SK-N-SH treated with all-trans-retinoic acid at 6 μM for 48 hours (cell line): ENCODE results near the gene GALT.

Experiments
- ATAC-seq: fragments of 200-7000 bp; cut with Tn5 transposase; 3 replicates; pipeline ENCODE4 v1.9.1; 2020; ENCODE audit warnings: mild to moderate bottlenecking, moderate library complexity
- BACH2 ChIP-seq: fragments of 250-450 bp; sonication (Bioruptor Pico); IDR thresholded peaks from 2 replicates; pipeline ENCODE4 v1.9.0; 2021; ENCODE audit warnings: mild to moderate bottlenecking, borderline replicate concordance
- CREB5 ChIP-seq: fragments of 250-450 bp; sonication (Bioruptor Pico); IDR thresholded peaks from 2 replicates; pipeline ENCODE4 v1.5.1; 2020; ENCODE audit warnings: low read depth, mild to moderate bottlenecking, moderate library complexity
- CSDC2 ChIP-seq: fragments of 250-450 bp; sonication (Bioruptor Pico); IDR thresholded peaks from 2 replicates; pipeline ENCODE4 v1.5.0; 2020; ENCODE audit warnings: mild to moderate bottlenecking, moderate library complexity
- ESRRG ChIP-seq: fragments of 250-450 bp; sonication (Bioruptor Pico); IDR thresholded peaks from 2 replicates; pipeline ENCODE4 v1.6.1; 2021; ENCODE audit warnings: mild to moderate bottlenecking
- GLIS3 ChIP-seq: fragments of 250-450 bp; sonication (Bioruptor Pico); IDR thresholded peaks from 2 replicates; pipeline ENCODE4 v1.5.0; 2020; ENCODE audit warnings: mild to moderate bottlenecking, moderate library complexity
- ISL1 ChIP-seq: fragments of 250-450 bp; sonication (Bioruptor Pico); IDR thresholded peaks from 2 replicates; pipeline ENCODE4 v2.1.2; 2022; ENCODE audit warnings: mild to moderate bottlenecking, moderate library complexity
- OSR1 ChIP-seq: fragments of 250-450 bp; sonication (Bioruptor Pico); IDR thresholded peaks from 2 replicates; pipeline ENCODE4 v1.8.0; 2022; ENCODE audit warnings: moderate library complexity, mild to moderate bottlenecking, inconsistent platforms
- PATZ1 ChIP-seq: fragments of 250-450 bp; sonication (Bioruptor Pico); IDR thresholded peaks from 2 replicates; pipeline ENCODE4 v1.8.0; 2020; ENCODE audit warnings: mild to moderate bottlenecking, moderate library complexity, borderline replicate concordance
- POU6F1 ChIP-seq: fragments of 250-450 bp; sonication (Bioruptor Pico); IDR thresholded peaks from 2 replicates; pipeline ENCODE4 v1.8.0; 2021; ENCODE audit warnings: low read depth, mild to moderate bottlenecking, moderate library complexity, borderline replicate concordance
- PPARA ChIP-seq: fragments of 250-450 bp; sonication (Bioruptor Pico); IDR thresholded peaks from 2 replicates; pipeline ENCODE4 v1.5.0; 2020; ENCODE audit warnings: mild to moderate bottlenecking, borderline replicate concordance
- RARB ChIP-seq: fragments of 250-450 bp; sonication (Bioruptor Pico); IDR thresholded peaks from 2 replicates; pipeline ENCODE4 v1.8.0; 2021; ENCODE audit warnings: mild to moderate bottlenecking, moderate library complexity
- SNAI2 ChIP-seq: fragments of 250-450 bp; sonication (Bioruptor Pico); IDR thresholded peaks from 2 replicates; pipeline ENCODE4 v1.5.0; 2020; ENCODE audit warnings: mild to moderate bottlenecking, moderate library complexity
- TCF4 ChIP-seq: fragments of 250-450 bp; sonication (Bioruptor Pico); IDR thresholded peaks from 2 replicates; pipeline ENCODE4 v1.8.0; 2021; ENCODE audit warnings: mild to moderate bottlenecking, moderate library complexity, borderline replicate concordance
- TOX ChIP-seq: fragments of 250-450 bp; sonication (Bioruptor Pico); IDR thresholded peaks from 2 replicates; pipeline ENCODE4 v1.8.0; 2021; ENCODE audit warnings: mild to moderate bottlenecking, moderate library complexity, borderline replicate concordance
- TSHZ2 ChIP-seq: fragments of 250-450 bp; sonication (Bioruptor Pico); IDR thresholded peaks from 2 replicates; pipeline ENCODE4 v1.5.0; 2020; ENCODE audit warnings: mild to moderate bottlenecking, moderate library complexity
- ZC3H10 ChIP-seq: fragments of 250-450 bp; sonication (Bioruptor Pico); IDR thresholded peaks from 2 replicates; pipeline ENCODE4 v1.5.1; 2021; ENCODE audit warnings: mild to moderate bottlenecking, moderate library complexity
- ZFP3 ChIP-seq: fragments of 250-450 bp; sonication (Bioruptor Pico); IDR thresholded peaks from 2 replicates; pipeline ENCODE4 v1.5.0; 2020; ENCODE audit warnings: mild to moderate bottlenecking, moderate library complexity
- ZFP30 ChIP-seq: fragments of 450-650 bp; formaldehyde crosslinking; IDR thresholded peaks from 2 replicates; pipeline ENCODE4 v1.5.0; 2022; ENCODE audit warnings: mild to moderate bottlenecking, moderate library complexity
- ZNF565 ChIP-seq: fragments of 450-650 bp; formaldehyde crosslinking; conservative IDR thresholded peaks from 2 replicates; pipeline ENCODE4 v1.5.0; 2020; ENCODE audit warnings: low read depth, mild to moderate bottlenecking, moderate library complexity
- ZNF70 ChIP-seq: fragments of 450-650 bp; formaldehyde crosslinking; IDR thresholded peaks from 2 replicates; pipeline ENCODE4 v1.5.0; 2020; ENCODE audit warnings: mild to moderate bottlenecking, moderate library complexity
- ZNF8 ChIP-seq: fragments of 450-650 bp; formaldehyde crosslinking; IDR thresholded peaks from 2 replicates; pipeline ENCODE4 v1.5.0; 2020; ENCODE audit warnings: mild to moderate bottlenecking, moderate library complexity

Gene GALT

GRCh38 chr9:34689512-34689911 is 43.0 kb downstream of the GALT start:
- ATAC-seq = no peak
- TF ChIP-seq TSHZ2 (CRISPR knock-in tag) = no peak
- TF ChIP-seq RARB (CRISPR knock-in tag) = no peak
- no peak for TF ChIP-seq ISL1
- TF ChIP-seq ZNF8 = no peak
- TF ChIP-seq, all 23 proteins: peak for 0

- no peak for TF ChIP-seq BACH2 (CRISPR knock-in tag)
- no peak for TF ChIP-seq ZFP3 (CRISPR knock-in tag)
- TF ChIP-seq CSDC2 (CRISPR knock-in tag) = no peak
- TF ChIP-seq ZNF70 (CRISPR knock-in tag) = no peak
- no peak for TF ChIP-seq PATZ1 (CRISPR knock-in tag)
- TF ChIP-seq CREB5 (CRISPR knock-in tag) = no peak
- no peak for TF ChIP-seq ZNF8
- no peak for TF ChIP-seq ZFP30 (CRISPR knock-in tag)
- TF ChIP-seq SNAI2 (CRISPR knock-in tag) = no peak
- no peak for TF ChIP-seq TOX (CRISPR knock-in tag)
- TF ChIP-seq OSR1 (CRISPR knock-in tag) = no peak
- no peak for TF ChIP-seq ZC3H10 (CRISPR knock-in tag)
- TF ChIP-seq TCF4 = no peak
- no peak for TF ChIP-seq ESRRG
- TF ChIP-seq PPARA (CRISPR knock-in tag) = no peak
- no peak for TF ChIP-seq POU6F1 (CRISPR knock-in tag)
- no peak for TF ChIP-seq RARB (CRISPR knock-in tag)
- no peak for TF ChIP-seq GLIS3 (CRISPR knock-in tag)
- TF ChIP-seq, all 23 proteins: peak for 0
- ATAC-seq = no peak
These were observed 44.8 kb downstream of the GALT start, which contains the start of gene CCL19 for GRCh38 chr9:34690983-34691935. CCL19 (minus strand) TSS chr9:34691276; CDS start chr9:34691139, 137 bp downstream.

GRCh38 chr9:34691936-34692315 is 45.5 kb downstream of the GALT start:
- no peak for TF ChIP-seq CREB5 (CRISPR knock-in tag)
- TF ChIP-seq OSR1 (CRISPR knock-in tag) = no peak
- no peak for TF ChIP-seq TOX (CRISPR knock-in tag)
- no peak for TF ChIP-seq SNAI2 (CRISPR knock-in tag)
- TF ChIP-seq ZNF565 (CRISPR knock-in tag) = no peak
- no peak for TF ChIP-seq ZNF8
- TF ChIP-seq ZC3H10 (CRISPR knock-in tag) = no peak
- no peak for TF ChIP-seq ZFP30 (CRISPR knock-in tag)
- no peak for TF ChIP-seq CSDC2 (CRISPR knock-in tag)
- TF ChIP-seq TCF4 = no peak
- no peak for ATAC-seq
